Activated CD8-positive, alpha-beta T cell treated with anti-CD3 and anti-CD28 coated beads for 36 hours (primary cell): ENCODE results near the gene MRPL20. TPM values are rescaled to one million over a fixed set of nuclear protein-coding genes. Genes with fewer than 3 reads are reported as not detected.
A peak's percentile ranks its signal among the peaks of the same experiment; 100 is the strongest.

Source experiments
- ATAC-seq: fragments of 200-7000 bp; cut with Tn5 transposase; one replicate; pipeline ENCODE4 v1.10.0; 2021; ENCODE audit warnings: mild to moderate bottlenecking, moderate library complexity
- CTCF ChIA-PET: fragments of 350-600 bp; sonication (Branson Sonifier 250); formaldehyde crosslinking; loops from one replicate; lab custom pipeline; 2021; ENCODE audit warnings: antibody characterized with exemption; lab: Charles Lee
- POLR2A ChIA-PET: fragments of 350-600 bp; sonication (Branson Sonifier 250); formaldehyde crosslinking; loops from one replicate; lab custom pipeline; 2021; ENCODE audit warnings: antibody characterized with exemption; lab: Charles Lee
- DNase-seq: peaks from one replicate; pipeline ENCODE4 v3.0.0-alpha.2; 2020
- H3K27ac Mint-ChIP-seq: one replicate; pipeline ENCODE4 v1.8.0; 2021; ENCODE audit warnings: mild to moderate bottlenecking, mixed read lengths
- H3K27me3 Mint-ChIP-seq: one replicate; pipeline ENCODE4 v1.8.0; 2021; ENCODE audit warnings: mixed read lengths
- H3K36me3 Mint-ChIP-seq: one replicate; pipeline ENCODE4 v1.8.0; 2021; ENCODE audit warnings: low read depth, mixed read lengths
- H3K4me1 Mint-ChIP-seq: one replicate; pipeline ENCODE4 v1.8.0; 2021; ENCODE audit warnings: low read depth, mixed read lengths
- H3K4me3 Mint-ChIP-seq: one replicate; pipeline ENCODE4 v1.8.0; 2021; ENCODE audit warnings: mild to moderate bottlenecking, moderate library complexity, mixed read lengths
- H3K9me3 Mint-ChIP-seq: one replicate; pipeline ENCODE4 v1.8.0; 2021; ENCODE audit warnings: mixed read lengths
- intact Hi-C: fragments of 100-400 bp; cut with micrococcal nuclease; formaldehyde crosslinking; loops from one replicate; pipeline ENCODE4 v1.10.0; 2022
- total RNA-seq, 2 experiments: library from RNA; stranded (reverse); gene quantifications; one replicate each; pipeline ENCODE4 v1.2.3, GENCODE V29; 2021
- TF ChIP-seq, protein P1 (sequence below): fragments of 200-600 bp; IDR thresholded peaks from one replicate; pipeline ENCODE4 v1.8.0; 2022; ENCODE audit warnings: antibody characterized with exemption, mild to moderate bottlenecking

MRPL20 gene
- total RNA-seq, 2 experiments from 2014 or later = 127 to 129 TPM

- H3K27me3 Mint-ChIP-seq = peaks cover 24% of the 10 kb centered on the region
- intact Hi-C loops = no loop called here
- ATAC-seq = no peak
- H3K9me3 Mint-ChIP-seq = no peaks in the 10 kb centered on the region
- H3K4me3 Mint-ChIP-seq = no peak overlapping the region
- TF ChIP-seq, protein P1, sequence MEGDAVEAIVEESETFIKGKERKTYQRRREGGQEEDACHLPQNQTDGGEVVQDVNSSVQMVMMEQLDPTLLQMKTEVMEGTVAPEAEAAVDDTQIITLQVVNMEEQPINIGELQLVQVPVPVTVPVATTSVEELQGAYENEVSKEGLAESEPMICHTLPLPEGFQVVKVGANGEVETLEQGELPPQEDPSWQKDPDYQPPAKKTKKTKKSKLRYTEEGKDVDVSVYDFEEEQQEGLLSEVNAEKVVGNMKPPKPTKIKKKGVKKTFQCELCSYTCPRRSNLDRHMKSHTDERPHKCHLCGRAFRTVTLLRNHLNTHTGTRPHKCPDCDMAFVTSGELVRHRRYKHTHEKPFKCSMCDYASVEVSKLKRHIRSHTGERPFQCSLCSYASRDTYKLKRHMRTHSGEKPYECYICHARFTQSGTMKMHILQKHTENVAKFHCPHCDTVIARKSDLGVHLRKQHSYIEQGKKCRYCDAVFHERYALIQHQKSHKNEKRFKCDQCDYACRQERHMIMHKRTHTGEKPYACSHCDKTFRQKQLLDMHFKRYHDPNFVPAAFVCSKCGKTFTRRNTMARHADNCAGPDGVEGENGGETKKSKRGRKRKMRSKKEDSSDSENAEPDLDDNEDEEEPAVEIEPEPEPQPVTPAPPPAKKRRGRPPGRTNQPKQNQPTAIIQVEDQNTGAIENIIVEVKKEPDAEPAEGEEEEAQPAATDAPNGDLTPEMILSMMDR = no peak
- H3K36me3 Mint-ChIP-seq = no peaks in the 10 kb centered on the region
- H3K4me1 Mint-ChIP-seq = peaks cover 14% of the 10 kb centered on the region
- H3K27ac Mint-ChIP-seq = no peak overlapping the region
- DNase-seq = no peak
- ChIA-PET CTCF (interaction anchor here (2.5 kb wide), 1 partner anchor 16 kb away, joined by 8 read pairs; no protein-coding TSS in a partner anchor), POLR2A (no interaction called here)
Measured at GRCh38 chr1:1424707-1425106, 17.6 kb upstream of the MRPL20 start.

DNA sequence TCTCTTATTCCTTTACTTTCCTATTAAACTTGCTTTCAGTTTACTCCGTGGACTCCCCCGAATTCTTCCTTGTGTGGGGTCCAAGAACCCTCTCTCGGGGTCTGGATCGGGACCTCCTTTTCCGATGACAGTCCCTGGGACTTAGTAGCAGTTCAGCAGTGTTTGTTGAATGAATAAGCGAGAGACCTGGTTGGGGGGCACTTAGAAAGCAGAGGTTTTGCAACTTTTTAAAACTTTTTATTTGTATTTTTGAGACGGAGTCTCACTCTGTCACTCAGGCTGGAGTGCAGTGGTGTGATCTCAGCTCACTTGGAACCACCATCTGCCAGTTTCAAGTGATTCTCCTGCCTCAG is 16.1 kb upstream of the MRPL20 start:
- H3K27ac Mint-ChIP-seq = no peak overlapping the region
- H3K4me3 Mint-ChIP-seq = no peak overlapping the region
- ChIA-PET POLR2A (no interaction called here), CTCF (interaction anchor here (2.2 kb wide), 1 partner anchor 18 kb away, joined by 8 read pairs; no protein-coding TSS in a partner anchor)
- H3K36me3 Mint-ChIP-seq = no peaks in the 10 kb centered on the region
- TF ChIP-seq, protein P1 = no peak
- intact Hi-C loops = no loop called here
- peaks cover 13% of the 10 kb centered on the region for H3K4me1 Mint-ChIP-seq
- H3K27me3 Mint-ChIP-seq = peaks cover 20% of the 10 kb centered on the region
- ATAC-seq (no peak), DNase-seq (no peak)
- H3K9me3 Mint-ChIP-seq = no peaks in the 10 kb centered on the region

DNA sequence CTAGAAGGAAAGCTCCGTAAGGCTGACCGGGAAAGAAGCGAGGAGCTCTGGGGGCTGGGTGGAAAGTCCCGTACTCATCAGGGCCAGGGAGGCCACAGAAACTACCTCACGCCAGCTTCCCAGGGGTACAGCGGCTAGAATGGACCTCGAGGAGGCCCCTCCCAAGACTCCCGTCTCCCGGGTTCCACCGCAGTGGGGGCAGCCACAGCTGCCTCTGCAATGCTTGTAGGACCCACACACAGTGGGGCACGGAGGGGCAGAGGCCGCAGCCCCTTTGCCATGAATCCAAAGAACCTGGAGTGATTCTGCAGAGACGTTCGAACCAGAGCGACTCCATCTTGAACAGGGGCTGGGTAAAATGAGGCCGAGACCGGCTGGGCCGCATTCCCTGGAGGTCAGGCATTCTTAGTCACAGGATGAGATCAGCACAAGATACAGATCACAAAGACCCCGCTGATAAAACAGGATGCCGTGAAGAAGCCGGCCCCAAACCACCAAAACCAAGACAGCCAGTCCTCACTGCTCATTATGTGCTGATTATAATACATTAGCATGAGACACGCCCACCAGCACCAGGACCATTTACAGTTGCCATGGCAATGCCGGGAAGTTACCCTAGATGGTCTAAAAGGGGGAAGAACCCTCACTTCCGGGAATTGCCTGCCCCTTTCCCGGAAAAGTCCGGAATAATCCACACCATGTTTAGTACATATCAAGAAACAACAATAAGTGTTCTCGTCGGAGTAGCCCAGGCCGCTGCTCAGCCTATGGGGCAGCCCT is 15.6 kb upstream of the MRPL20 start:
- Mint-ChIP-seq H3K4me1 (peaks cover 19% of the 10 kb centered on the region), H3K36me3 (no peaks in the 10 kb centered on the region), H3K27ac (no peak overlapping the region), H3K9me3 (no peaks in the 10 kb centered on the region), H3K27me3 (peaks cover 20% of the 10 kb centered on the region), H3K4me3 (no peak overlapping the region)
- TF ChIP-seq, protein P1 = no peak
- intact Hi-C loops = no loop called here
- peak; percentile 73 for DNase-seq
- ChIA-PET POLR2A (no interaction called here), CTCF (interaction anchor here (2.2 kb wide), 1 partner anchor 18 kb away, joined by 8 read pairs; no protein-coding TSS in a partner anchor)
- peak; percentile 51 for ATAC-seq

DNA sequence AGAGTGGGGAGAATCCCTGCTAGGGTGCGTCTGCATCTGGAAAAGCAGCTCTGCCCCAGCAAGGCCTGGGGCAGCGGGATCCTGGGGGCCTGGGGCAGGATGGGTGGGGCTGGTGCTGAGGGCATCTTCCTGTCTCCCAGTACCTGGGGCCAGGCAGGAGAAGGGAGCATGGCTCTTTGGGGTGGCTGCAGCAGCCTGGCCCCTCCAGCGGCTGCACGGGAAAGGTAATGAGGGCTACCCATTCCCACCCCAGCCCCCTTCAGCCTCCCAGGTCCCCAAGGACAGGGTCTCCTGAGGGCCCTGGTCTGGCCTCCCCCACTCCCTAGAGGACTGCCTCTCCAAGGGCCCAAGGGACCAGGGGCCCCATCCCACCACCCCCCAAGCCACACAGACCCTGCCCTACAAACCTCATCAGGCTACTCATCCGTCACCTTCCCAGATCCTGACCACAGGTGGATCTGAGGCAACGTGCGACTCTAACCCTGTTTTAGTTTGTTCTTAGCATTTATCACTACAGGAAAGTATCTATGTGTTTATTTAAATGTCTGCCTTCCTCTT is 14.9 kb upstream of the MRPL20 start:
- ChIA-PET POLR2A (interaction anchor here (2.5 kb wide), 1 partner anchor 14 kb away, joined by 10 read pairs; the partner anchor contains the start of gene MRPL20), CTCF (interaction anchor here (2.2 kb wide), 1 partner anchor 19 kb away, joined by 8 read pairs; no protein-coding TSS in a partner anchor)
- no peak overlapping the region for H3K4me3 Mint-ChIP-seq
- intact Hi-C loops = no loop called here
- TF ChIP-seq, protein P1 = no peak
- no peaks in the 10 kb centered on the region for H3K36me3 Mint-ChIP-seq
- peaks cover 20% of the 10 kb centered on the region for H3K4me1 Mint-ChIP-seq
- DNase-seq = no peak
- no peak for ATAC-seq
- H3K27me3 Mint-ChIP-seq = peaks cover 20% of the 10 kb centered on the region
- no peaks in the 10 kb centered on the region for H3K9me3 Mint-ChIP-seq
- no peak overlapping the region for H3K27ac Mint-ChIP-seq
